ENCODE data around the gene TUBGCP2.

The TUBGCP2 gene

DNA sequence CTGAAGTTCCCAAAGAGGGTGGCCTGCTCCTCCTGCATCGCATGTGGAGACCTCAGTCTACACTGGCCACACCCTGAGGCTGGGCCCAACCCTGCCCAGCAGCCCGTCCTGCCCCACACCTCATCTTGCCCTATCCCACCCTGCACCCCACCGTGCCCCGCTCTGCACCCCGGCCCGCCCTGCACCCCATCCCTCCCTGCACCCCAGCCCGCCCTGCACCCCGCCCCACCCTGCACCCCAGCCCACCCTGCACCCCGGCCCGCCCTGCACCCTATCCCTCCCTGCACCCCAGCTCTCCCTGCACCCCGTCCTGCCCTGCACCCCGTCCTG, 56.5 kb downstream of the TUBGCP2 start:
- in situ Hi-C loops (cut with MboI; ENCODE audit: low sequenced_read_pairs): no loop called here

DNA sequence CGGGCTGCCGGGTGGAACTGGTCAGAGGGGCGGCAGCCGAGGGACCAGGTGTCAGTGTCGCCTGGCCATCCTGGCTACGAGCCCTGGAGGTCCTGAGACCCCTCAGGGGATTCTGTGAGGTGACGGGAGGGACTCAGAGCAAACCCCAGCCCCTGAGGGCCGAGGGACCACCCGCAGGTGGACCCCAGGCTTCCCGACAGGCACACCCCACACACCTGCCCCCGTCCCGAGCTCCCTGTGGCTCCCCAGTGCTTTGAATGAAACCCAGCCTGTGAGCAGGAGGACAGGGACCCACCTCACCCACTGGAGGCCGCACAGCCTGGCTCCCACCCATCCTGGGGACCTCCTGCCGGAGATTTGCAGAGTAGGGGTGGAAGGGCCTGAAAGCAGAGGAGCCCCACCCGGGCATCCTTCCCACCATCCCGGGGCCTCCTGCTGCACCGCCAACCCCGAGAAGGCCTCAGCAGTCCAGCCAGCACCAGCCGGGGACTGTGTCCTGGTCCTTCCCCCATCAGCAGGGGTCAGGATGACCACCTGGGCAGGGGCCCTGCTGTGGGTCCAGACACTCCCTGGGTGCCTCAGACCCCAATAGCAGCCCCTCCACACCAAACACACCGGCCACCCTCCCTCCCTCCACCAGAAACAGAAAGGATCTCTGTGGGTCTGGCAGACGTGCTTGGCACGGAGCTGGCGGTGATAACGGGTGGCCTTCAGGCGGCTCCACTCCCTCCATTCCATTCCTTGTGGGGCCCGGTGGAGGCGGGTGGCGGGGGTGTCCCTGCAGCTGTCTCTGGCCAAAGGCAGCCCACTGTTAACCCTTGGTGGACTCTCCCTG, 57.1 kb downstream of the TUBGCP2 start:
- in situ Hi-C loops (cut with MboI; ENCODE audit: low sequenced_read_pairs): no loop called here

DNA sequence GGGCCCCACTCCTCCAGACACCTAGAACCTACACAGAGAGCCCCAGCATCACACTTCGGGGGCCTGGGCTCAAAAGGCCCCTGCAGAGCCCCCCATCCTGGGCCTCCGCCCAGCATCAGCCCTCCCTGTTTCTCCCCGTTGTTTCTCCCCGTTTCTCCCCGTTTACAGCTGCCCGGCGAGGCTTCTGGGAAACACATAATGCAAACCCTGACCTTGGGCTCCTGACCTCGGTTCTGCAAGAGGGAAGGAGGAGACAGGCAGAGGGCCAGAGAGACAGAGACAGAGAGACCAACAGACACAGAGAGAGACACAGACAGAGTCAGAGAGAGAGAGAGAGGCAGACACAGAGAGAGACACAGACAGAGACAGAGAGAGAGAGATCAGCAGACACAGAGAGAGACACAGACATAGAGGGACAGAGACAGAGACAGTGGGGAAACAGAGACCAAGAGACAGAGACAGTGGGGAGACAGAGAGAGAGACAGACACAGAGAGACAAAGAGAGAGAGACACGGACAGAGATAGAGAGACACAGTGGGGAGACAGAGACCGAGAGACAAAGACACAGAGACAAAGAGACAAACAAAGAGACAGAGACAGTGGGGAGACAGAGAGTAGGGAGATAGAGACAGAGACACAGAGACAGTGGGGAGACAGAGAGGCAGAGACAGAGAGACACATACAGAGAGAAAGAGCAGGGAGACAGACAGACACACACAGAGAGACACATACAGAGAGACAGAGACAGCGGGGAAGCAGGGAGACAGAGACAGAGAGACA, 58.5 kb downstream of the TUBGCP2 start:
- in situ Hi-C loops (cut with MboI; ENCODE audit: low sequenced_read_pairs): no loop called here

DNA sequence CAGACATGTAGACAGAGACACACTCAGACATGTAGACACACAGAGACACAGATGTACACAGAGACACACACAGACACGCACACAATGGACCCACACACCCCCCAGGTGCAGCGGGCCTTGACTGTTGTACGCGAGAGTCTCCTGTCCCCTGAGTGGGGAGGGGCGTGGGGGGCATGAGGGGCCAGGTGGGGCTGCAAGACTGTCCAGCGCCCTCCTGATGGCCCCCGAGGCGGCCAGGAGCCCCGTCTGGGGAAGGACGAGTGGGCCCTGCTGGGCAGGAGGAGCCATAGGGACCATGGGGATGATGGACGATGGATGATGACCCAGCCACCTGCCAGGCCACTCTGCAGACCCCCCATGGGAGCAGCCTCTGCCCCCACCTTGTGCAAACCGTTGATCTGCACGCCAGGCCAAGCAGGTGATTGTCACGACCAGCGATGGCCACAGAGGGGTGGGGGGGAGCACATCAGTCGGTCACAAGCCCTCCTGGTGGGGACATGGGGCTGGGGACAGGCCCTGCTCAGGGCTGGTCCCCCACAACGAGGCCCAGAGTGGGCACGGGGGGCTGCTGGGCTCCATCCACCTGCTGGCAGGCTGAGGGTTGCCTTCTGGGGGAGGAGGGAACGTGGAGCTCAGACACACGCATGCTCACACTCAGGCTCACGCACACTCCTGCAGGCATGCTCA, 59.4 kb downstream of the TUBGCP2 start:
- in situ Hi-C loops (cut with MboI; ENCODE audit: low sequenced_read_pairs): no loop called here

DNA sequence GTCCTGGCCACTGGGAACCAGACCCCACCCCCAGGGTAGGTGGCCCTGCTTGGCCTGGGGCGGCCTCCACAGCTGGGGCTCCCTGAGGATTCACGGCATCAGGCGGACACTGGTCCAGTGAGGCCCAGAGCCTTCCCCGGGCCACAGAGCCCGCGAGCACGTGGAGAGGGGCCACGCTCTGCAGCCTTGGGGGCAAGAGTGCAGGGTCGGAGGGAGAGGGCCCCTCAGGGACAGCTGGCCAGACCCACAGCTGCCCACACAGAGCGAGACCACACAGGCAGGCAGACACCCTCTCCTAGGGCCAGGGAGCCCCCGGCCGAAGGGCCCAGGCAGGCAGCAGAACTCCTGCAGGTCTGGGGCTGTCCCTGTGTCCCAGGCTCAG, 60.3 kb downstream of the TUBGCP2 start:
- in situ Hi-C loops (cut with MboI; ENCODE audit: low sequenced_read_pairs): no loop called here

DNA sequence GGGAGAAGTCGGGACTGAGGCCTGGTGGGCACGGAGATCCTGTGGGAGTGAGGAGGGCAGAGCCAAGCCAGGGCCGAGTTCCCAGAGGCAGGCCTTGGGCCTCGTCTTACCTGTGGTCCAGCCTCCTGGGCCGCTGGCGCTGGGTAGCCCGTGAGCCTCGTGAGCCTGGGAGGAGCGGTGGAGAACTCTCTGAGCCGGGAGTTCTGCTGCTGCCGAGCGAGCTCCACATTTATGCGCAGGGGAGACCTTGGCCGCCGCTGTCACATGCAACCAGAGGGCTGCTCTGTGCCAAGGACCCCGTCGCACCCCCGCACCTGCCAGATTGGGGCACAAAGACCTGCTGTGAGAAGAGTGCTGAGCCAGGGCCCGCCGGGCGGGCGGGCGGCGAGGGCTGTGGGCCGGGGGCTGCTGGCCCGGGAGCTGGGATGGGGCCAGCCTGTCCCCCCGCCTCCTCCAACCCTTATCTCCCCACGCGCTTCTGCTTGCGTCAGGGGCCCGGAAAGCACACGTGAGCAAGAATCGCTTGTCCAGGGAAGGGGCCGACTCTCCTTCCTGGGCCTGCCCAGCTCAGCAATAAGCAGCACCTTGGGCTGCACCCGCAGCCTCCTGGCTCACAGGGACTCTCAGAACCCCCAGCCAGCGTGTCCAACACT, 60.9 kb downstream of the TUBGCP2 start:
- in situ Hi-C loops (cut with MboI; ENCODE audit: low sequenced_read_pairs): no loop called here

DNA sequence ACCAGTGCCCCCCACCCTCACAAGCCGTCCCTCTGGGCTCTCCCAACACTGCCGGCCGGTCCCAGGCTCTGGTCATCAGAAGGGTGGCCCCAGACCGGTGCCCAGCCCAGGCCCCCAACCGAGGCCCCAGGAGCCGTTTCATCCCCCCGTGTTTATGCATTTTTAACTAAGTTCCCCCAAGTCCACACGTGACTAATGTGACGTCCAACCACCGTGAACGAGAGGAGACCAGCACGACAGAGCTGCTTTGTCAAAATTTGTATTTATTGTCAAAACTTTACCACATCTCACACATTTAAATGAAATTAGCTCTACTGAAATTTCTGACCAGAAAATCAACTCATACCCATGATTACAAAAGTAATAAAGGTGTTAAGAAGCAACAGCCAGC, 62.4 kb downstream of the TUBGCP2 start:
- in situ Hi-C loops (cut with MboI; ENCODE audit: low sequenced_read_pairs): no loop called here

DNA sequence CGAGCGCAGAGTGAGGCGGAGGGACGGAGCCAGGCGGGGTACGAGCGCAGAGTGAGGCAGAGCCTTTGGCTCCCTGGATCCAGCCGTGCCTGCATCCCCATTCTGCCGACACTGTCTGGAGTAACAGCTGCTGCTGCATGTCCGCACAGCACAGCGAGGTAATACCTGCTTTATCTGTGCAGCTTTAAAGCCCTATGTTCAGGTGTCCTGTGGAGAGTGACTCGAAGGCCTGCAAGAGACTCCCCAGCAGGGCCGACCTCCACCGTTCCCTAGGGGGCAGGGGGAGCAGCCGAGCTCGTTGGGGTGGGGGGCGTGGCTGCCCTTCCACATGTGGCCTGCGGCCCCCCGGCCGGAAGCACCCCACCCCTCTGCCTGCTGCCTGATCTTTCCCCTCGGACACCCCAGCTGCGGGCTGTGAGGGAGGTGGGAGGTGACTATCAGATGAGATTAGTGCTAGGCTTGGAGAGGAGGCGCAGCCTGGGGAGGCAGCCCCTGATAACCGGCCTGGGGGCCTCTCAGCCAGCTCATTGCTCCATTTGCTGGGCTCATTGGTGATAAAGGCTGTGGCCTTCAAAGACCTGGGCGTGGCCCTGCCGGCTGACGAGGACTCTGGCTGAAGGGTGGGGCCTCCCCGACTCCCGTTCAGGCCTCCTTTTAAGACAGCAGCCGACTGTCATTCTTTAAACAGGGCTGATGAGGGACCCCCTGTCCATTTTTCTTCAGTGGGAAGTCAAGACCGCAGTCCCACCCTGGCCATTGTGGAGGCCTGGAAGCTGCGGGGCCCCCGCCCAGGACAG, 63.0 kb downstream of the TUBGCP2 start:
- in situ Hi-C loops (cut with MboI; ENCODE audit: low sequenced_read_pairs): no loop called here

DNA sequence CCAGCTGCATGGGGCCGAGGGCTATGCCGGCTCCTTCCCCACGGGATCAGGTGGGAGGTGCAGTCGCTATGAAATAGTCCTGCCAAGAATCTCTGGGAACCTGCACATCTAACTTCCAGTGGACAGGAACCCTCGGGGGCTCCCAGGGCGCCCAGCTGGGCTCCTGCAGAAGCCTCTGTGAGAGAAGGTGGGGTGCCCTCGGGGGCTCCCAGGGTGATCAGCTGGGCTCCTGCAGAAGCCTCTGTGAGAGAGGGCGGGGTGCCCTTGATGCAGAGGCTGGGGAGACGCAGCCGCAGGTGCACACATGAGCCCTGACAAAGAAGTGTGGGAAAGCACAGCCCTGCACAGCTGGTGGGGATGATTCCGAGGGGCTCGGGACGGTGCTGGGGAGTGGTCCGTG, 65.1 kb downstream of the TUBGCP2 start:
- in situ Hi-C loops (cut with MboI; ENCODE audit: low sequenced_read_pairs): no loop called here

DNA sequence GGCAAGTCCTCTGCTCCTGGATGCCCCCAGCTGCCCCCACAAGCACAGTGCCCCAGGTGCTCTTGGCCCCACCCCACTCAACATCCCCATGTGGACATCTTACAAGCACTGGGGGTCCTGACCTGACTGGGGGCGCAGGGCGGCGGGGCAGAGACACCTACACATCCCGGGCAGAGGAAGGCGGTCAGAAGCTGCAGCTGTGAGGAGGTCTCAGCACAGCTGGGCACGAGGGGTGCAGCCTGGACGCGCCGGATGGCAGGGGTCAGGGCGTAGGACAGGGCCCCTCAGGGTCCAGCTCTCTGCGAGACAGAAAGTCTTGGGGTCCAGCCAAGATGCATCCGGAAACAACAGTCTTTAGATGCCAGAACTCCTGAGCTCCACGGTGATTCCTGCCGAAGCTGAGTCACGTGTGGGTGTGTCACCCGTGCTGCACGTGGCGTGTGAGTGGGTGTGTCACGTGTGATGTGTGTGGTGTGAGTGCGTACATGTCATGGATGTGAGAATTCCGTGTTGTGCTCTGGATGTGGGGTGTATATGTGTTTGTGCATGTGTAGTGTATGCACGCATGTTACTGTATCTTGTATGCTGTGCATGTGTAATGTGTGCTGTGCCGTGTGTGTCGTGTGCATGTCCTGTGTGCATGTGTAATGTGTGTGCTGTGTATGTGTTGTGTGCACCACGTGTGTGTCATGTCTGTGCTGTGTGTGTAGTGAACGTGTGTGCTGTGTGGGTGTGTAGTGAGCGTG, 65.9 kb downstream of the TUBGCP2 start:
- in situ Hi-C loops (cut with MboI; ENCODE audit: low sequenced_read_pairs): no loop called here

DNA sequence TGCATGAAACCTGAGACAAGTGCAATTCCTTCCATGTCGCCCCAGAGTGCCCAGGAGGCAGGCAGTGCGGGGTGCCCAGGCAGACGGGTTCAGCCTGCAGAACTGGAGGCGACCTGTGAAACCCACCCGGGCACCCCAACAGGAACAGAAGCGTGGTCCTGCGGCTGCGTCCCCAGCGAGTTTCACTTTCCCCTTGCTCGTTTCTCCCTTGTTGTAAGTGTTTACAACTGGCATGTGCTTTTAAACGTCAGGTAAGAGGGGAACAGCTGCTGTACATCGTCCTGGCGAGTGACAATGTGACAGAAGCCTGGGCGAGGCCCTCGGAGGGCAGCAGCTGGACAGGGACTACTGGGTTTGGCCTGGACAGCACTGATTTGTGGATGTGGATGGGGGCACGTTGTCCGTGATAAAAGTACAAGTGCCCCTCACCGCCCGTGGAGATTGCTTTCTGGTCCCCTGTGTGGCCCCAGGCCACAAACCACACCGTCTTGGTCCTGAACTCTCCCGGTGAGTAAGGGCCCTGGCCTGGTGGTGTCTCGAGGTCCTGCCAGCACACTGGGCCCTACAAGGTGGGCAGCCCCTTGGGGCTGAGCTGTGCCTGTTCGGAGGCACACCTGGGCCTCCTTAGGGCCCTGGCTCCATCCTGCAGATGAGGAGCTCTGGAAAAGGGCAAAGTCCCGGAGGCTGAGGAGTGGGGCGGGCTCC, 67.0 kb downstream of the TUBGCP2 start:
- in situ Hi-C loops (cut with MboI; ENCODE audit: low sequenced_read_pairs): no loop called here

DNA sequence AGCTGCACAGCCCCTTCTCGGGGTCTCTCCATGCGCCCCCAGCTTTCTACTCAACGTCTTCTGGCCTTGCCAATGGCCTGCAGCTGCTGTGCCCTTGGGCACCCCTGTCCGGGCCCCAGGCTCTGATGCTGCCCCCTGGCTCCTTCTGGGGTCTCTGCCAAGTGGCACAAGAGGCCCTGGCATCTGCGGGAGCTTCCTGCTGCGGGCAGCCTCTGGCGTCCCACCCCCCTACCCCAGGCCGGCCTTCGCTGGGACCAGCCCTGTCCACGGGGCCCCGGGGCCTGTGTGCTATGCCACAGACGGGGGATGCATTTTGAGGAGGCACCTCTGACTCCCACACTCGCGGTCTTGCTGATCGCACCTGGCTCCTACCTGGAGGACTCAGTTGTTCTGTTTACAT, 68.7 kb downstream of the TUBGCP2 start:
- in situ Hi-C loops (cut with MboI; ENCODE audit: low sequenced_read_pairs): no loop called here

DNA sequence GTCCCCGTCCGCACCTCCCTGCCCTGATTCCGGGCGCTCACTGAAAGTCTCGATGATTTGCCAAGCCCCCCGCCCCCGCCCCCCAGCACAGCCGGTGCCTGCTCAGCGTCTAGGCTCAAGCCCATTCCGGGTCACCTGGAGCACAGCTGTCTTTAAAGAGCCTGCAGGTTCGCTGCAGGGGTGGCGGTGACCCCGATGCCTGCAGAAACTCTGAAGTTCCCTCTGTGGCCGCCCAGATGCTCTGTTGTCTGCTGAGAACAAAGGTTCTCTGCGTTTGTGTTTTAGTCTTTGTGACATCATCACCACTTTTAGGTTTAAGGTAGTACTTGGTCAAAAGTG, 70.2 kb downstream of the TUBGCP2 start:
- in situ Hi-C loops (cut with MboI; ENCODE audit: low sequenced_read_pairs): no loop called here

DNA sequence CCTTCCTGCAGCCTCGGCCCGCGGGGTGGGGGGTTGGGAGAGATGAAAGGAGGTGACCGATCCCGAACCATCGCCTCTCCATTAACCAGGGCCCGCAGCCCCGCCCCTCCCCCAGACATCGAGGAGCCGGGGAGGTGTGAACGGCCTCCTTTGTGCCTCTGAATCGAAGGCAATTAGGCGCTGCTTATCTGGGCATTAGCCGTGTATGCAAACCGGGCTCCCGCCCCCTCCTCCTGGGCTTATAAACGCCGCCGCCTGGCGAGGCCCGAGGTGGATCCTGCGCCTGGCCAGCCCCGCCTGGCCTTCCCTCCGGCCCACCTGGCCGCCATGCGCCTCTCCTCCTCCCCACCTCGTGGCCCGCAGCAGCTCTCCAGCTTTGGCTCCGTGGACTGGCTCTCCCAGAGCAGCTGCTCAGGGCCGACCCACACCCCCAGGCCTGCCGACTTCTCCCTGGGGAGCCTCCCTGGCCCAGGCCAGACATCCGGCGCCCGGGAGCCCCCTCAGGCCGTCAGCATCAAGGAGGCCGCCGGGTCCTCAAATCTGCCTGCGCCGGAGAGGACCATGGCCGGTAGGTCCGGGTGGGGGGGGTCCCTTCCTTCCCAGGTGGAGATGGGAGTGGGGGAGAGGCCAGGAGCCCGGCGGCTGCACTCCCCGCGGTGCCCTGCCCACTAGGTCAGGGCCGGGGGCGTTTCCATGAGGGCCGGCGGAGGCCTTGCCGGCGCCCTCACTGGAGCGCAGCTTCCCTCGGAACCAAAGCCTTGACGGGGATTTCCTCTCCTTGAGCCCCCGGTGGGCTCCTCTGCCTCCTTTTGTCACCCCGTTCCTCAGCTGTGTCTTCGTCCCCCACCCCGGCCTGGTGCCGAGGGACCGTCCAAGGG, 70.8 kb downstream of the TUBGCP2 start, which contains the start of gene VENTX:
Gene VENTX, plus strand, starts transcription at position 268 of the 878 bp plus-strand sequence. Its CDS starts 60 bp downstream, at position 328.
- in situ Hi-C loops (cut with MboI; ENCODE audit: low sequenced_read_pairs): no loop called here

DNA sequence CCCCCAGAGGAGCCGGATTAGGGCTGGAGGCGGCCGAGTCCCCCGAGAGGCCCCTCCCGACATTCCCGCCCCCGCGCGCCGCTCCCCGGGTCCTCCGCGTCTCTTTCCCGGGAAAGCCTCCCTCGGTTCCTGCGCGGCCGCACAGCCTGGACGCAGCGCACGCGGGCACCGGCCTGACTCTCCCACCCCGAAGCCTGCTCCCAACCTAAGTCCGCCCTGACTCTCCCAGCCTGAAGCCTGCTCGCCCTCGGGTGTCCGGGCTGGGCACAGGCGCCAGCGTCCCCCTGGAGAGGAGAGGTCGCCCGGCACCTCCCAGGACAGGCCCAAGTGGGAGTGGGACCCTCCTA, 71.5 kb downstream of the TUBGCP2 start:
- in situ Hi-C loops (cut with MboI; ENCODE audit: low sequenced_read_pairs): no loop called here

DNA sequence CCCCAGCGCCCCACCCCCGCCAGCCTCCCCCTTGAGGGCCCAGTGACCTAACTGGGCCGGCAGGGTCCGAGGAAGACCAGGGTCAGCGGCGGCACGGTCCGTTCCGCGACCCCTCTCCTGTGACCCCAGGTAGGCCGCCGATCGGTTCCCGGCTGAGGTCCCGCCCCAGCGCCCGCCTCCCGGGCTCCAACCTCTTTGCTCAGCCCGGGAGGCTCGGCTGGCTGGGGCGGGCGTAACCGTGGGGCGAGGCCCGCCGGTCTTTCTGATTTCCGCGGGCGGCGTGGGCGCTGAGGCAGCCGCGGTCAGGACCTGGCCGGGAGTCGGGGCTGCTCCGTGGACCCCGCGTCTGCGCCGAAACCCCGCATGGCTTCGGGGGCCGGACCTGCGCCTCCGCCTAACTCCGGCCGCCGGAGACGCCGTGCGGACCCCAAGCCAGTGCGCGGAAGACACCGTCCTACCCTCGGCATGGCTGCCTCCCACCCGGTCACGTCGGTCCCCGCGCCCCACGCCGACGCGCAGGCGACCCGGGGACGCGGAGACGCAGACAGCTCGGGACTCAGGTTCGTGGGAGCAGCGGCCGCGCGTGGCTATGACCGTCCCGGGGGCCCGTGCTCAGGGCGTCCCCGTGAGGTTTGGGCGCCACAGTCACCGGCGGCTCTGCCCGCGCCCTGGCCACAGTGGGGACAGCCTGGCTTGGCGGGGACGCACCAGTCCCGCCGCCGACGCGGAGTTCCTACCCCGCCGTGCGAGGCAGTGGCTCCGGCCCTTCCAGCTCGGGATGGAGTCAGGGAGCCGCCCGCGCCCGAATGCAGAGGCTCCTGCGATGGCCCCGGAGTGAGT, 72.1 kb downstream of the TUBGCP2 start:
- in situ Hi-C loops (cut with MboI; ENCODE audit: low sequenced_read_pairs): no loop called here

DNA sequence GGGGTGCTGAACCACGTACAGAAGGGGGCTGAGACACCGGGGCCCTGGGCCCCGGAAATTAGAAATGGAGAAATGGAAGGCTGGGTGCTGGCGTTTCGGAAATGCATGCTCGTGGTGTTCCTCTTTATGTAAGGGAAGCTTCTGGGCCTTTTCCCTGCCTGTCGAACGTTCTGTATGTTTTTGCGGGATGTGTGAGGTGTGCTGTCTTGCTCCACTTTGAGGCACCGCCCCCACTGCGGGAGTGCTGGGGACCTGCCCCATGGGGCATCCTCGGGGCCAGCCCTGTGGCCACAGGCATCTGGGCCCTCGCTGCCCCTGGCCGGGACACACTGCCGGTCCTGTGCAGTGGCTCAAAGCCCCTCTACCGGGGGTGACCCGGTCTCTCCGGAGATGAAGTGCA, 72.7 kb downstream of the TUBGCP2 start:
- in situ Hi-C loops (cut with MboI; ENCODE audit: low sequenced_read_pairs): no loop called here
